HepG2 (cell line): ENCODE data around the gene NTMT2. TPM values are rescaled to one million over a fixed set of nuclear protein-coding genes. Genes with fewer than 3 reads are reported as not detected.

Experiments
- ATAC-seq: fragments of 200-7000 bp; cut with Tn5 transposase; 3 replicates; pipeline ENCODE4 v1.9.1; 2020; ENCODE audit warnings: mild to moderate bottlenecking, moderate library complexity
- BruUV-seq: library from RNA; stranded (reverse); fragments of 400-500 nt; replicated peaks from 2 replicates; lab custom pipeline; 2021; lab: Mats Ljungman, UMichigan
- CTCF ChIA-PET: fragments of 300-600 bp; formaldehyde crosslinking; extraction: SDS; loops from one replicate; lab custom pipeline; 2021; ENCODE audit warnings: low total read pairs, inconsistent platforms, low intra/inter-chr PET ratio; lab: Yijun Ruan, JAX
- POLR2A ChIA-PET: fragments of 350-600 bp; sonication (Branson Sonifier 250); formaldehyde crosslinking; loops from one replicate; lab custom pipeline; 2020; ENCODE audit warnings: antibody characterized with exemption, inconsistent platforms; lab: Yijun Ruan, JAX
- DNase-seq: peaks from one replicate; pipeline ENCODE4 v3.0.0-alpha.2; 2015; ENCODE audit warnings: low spot score
- FAIRE-seq: peaks from 3 replicates; lab custom pipeline; 2011; peaks lifted over from hg19 to GRCh38; lab: Jason Lieb, UNC
- H2AFZ ChIP-seq: one replicate; pipeline ENCODE4 v1.6.1; 2011; ENCODE audit warnings: low read length, inconsistent platforms
- H3K27ac ChIP-seq: fragments of 300-600 bp; 3 replicates; pipeline ENCODE4 v1.8.0; 2011; ENCODE audit warnings: mixed run types, mild to moderate bottlenecking, mixed read lengths, low read length, inconsistent platforms; ENCODE audit not compliant: insufficient read depth; ENCODE audit errors: extremely low read length
- H3K27me3 ChIP-seq, 2 experiments: fragments of 200-600 bp in 1 of 2; 2 replicates in 1 of 2; 3 replicates in 1 of 2; pipeline versions ENCODE4 v1.6.0 to v1.8.0; 2011; ENCODE audit warnings: low read length in 2 of 2, mild to moderate bottlenecking in 2 of 2, moderate library complexity in 2 of 2, inconsistent platforms in 1 of 2; ENCODE audit not compliant: insufficient read depth in 2 of 2, control insufficient read depth in 1 of 2
- H3K36me3 ChIP-seq, 2 experiments: fragments of 200-600 bp in 1 of 2; replicated peaks in 1 of 2; 2 replicates in 1 of 2; 3 replicates in 1 of 2; pipeline versions ENCODE4 v1.5.1 to v1.8.0; 2011; ENCODE audit warnings: low read length in 2 of 2, inconsistent platforms in 1 of 2; ENCODE audit not compliant: insufficient read depth in 2 of 2, control insufficient read depth in 1 of 2
- H3K4me1 ChIP-seq: 2 replicates; pipeline ENCODE4 v1.5.1; 2012; ENCODE audit warnings: low read length, inconsistent platforms; ENCODE audit not compliant: insufficient read depth
- H3K4me2 ChIP-seq: 2 replicates; pipeline ENCODE4 v1.6.0; 2011; ENCODE audit warnings: low read depth, low read length, inconsistent platforms
- H3K4me3 ChIP-seq, 3 experiments: fragments of 200-600 bp in 1 of 3; sonication (generic), shearing (Covaris generic) in 1 of 3; replicated peaks in 1 of 3; 2 replicates each; pipeline ENCODE4 v1.5.1; 2011 to 2016; ENCODE audit warnings: low read length in 3 of 3, inconsistent platforms in 2 of 3, low read depth in 2 of 3, mild to moderate bottlenecking in 2 of 3, control low read depth in 1 of 3, mixed read lengths in 1 of 3; ENCODE audit not compliant: insufficient read depth in 1 of 3
- H3K79me2 ChIP-seq: one replicate; pipeline ENCODE4 v1.6.1; 2011; ENCODE audit warnings: low read length, inconsistent platforms; ENCODE audit not compliant: insufficient read depth
- H3K9ac ChIP-seq: 2 replicates; pipeline ENCODE4 v1.6.0; 2011; ENCODE audit warnings: mild to moderate bottlenecking, low read depth, low read length, inconsistent platforms; ENCODE audit not compliant: insufficient read depth
- H3K9me3 ChIP-seq: 2 replicates; pipeline ENCODE4 v1.5.1; 2012; ENCODE audit warnings: mild to moderate bottlenecking, low read length
- H4K20me1 ChIP-seq: 2 replicates; pipeline ENCODE4 v1.6.0; 2011; ENCODE audit warnings: inconsistent platforms, mild to moderate bottlenecking, low read length, moderate library complexity; ENCODE audit not compliant: insufficient read depth
- TCF7L2 ChIP-seq: IDR thresholded peaks from 2 replicates; pipeline ENCODE4 v1.6.1; 2011; ENCODE audit warnings: mild to moderate bottlenecking, low read depth, low read length, moderate library complexity
- ZBTB40 ChIP-seq, 2 experiments: fragments of 450-650 bp in 1 of 2; sonication (generic) in 1 of 2; formaldehyde crosslinking in 1 of 2; IDR thresholded peaks; 2 replicates each; pipeline versions ENCODE4 v1.6.1 to v1.8.0; 2016 to 2022; ENCODE audit warnings: antibody characterized with exemption in 1 of 2, mild to moderate bottlenecking in 1 of 2, missing genetic modification reagents in 1 of 2
- WGBS: methylation state at CpG from one replicate; pipeline ENCODE4 v1.1.6; 2017; ENCODE audit warnings: low lambda C conversion rate; 5-methylcytosine and 5-hydroxymethylcytosine counted together
- in situ Hi-C: cut with HindIII; loops from 2 replicates; pipeline ENCODE4 v1.10.0; 2017; ENCODE audit warnings: low pct_unique_long_range_greater_than_20kb; ENCODE audit not compliant: extremely low pct_ligation_motif_present
- intact Hi-C: fragments of 100-400 bp; cut with micrococcal nuclease; formaldehyde crosslinking; loops from one replicate; pipeline ENCODE4 v1.10.0; 2022; ENCODE audit not compliant: unreplicated experiment
- polyA plus RNA-seq, 8 experiments: library from polyadenylated mRNA; depleted of rRNA in 3 of 8; stranded (reverse) in 7 of 8; unstranded in 1 of 8; fragments of >200 nt; fragmentation: Illumina TruSeq in 4 of 8; extraction: Trizol in 4 of 8; gene quantifications; 2 replicates each; pipeline versions ENCODE4 v1.2.1 to v1.2.3, GENCODE V29; 2011 to 2016; ENCODE audit warnings: low read depth in 4 of 8, missing spikeins in 1 of 8, mixed read lengths in 1 of 8; ENCODE audit not compliant: insufficient read depth in 1 of 8
- total RNA-seq, 5 experiments: library from RNA; depleted of rRNA; stranded (reverse); fragments of >200 nt; fragmentation: Illumina TruSeq; extraction: Trizol; gene quantifications; 2 replicates each; pipeline ENCODE4 v1.2.3, GENCODE V29; 2016; ENCODE audit warnings: low read depth in 1 of 5

Gene NTMT2
- total and polyA plus RNA-seq, 2 of the 13 experiments (the other 11 are each of a cell fraction or from before 2014, with no cell fraction given) = not detected

- TF ChIP-seq TCF7L2 (no peak), ZBTB40 (IDR thresholded peaks at IDR 0.05) (peak; percentile 69), ZBTB40 (CRISPR knock-in tag; IDR thresholded peaks at IDR 0.05) (no peak)
- no peak overlapping the region for H3K4me3 ChIP-seq
- 53% methylated on average over 6 of the region's 6 CpGs for WGBS
- no peak overlapping the region for H2AFZ ChIP-seq
- intact Hi-C loops (no loop called here), in situ Hi-C loops (no loop called here)
- H3K27me3 ChIP-seq = no peaks in the 10 kb centered on the region
- no peaks in the 10 kb centered on the region for H3K4me1 ChIP-seq
- H3K9me3 ChIP-seq = no peaks in the 10 kb centered on the region
- no peak for FAIRE-seq
- no peak overlapping the region for H3K9ac ChIP-seq
- DNase-seq = no peak
- H3K79me2 ChIP-seq = no peaks in the 10 kb centered on the region
- no TSS peak for BruUV-seq
- no peak overlapping the region for H3K27ac ChIP-seq
- ATAC-seq = no peak
- H4K20me1 ChIP-seq = no peaks in the 10 kb centered on the region
- POLR2A ChIA-PET = no interaction called here
- CTCF ChIA-PET = no interaction called here
- no peak overlapping the region for H3K4me2 ChIP-seq
- no peaks in the 10 kb centered on the region for H3K36me3 ChIP-seq
These were observed 23.4 kb upstream of the NTMT2 start for GRCh38 chr1:170122366-170122765.
